MM.1S (cell line): ENCODE measurements around the gene LRIT2.

Experiments
- DNase-seq: peaks from one replicate; pipeline ENCODE4 v3.0.0-alpha.2; 2015
- H2AFZ ChIP-seq: fragments of 300-600 bp; sonication (generic); 2 replicates; pipeline ENCODE4 v1.6.0; 2016; ENCODE audit warnings: antibody characterized with exemption, low read length
- H3F3A ChIP-seq: fragments of 300-600 bp; sonication (generic); 2 replicates; pipeline ENCODE4 v1.6.1; 2016; ENCODE audit warnings: mild to moderate bottlenecking, antibody characterized with exemption, low read length, moderate library complexity, mixed read lengths; ENCODE audit not compliant: insufficient read depth
- H3K27ac ChIP-seq: fragments of 300-600 bp; sonication (generic); 2 replicates; pipeline ENCODE4 v1.5.1; 2016; ENCODE audit warnings: mild to moderate bottlenecking, low read length
- H3K27me3 ChIP-seq: fragments of 300-600 bp; sonication (generic); replicated peaks from 2 replicates; pipeline ENCODE4 v1.6.0; 2016; ENCODE audit warnings: low read length; ENCODE audit not compliant: insufficient read depth
- H3K36me3 ChIP-seq: fragments of 300-600 bp; sonication (generic); replicated peaks from 2 replicates; pipeline ENCODE4 v1.6.1; 2016; ENCODE audit warnings: mild to moderate bottlenecking, low read length, mixed read lengths; ENCODE audit not compliant: insufficient read depth
- H3K4me1 ChIP-seq: fragments of 300-600 bp; sonication (generic); 2 replicates; pipeline ENCODE4 v1.6.1; 2016; ENCODE audit warnings: low read length, mixed read lengths
- H3K4me2 ChIP-seq: fragments of 300-600 bp; sonication (generic); 2 replicates; pipeline ENCODE4 v1.6.0; 2016; ENCODE audit warnings: low read depth, low read length
- H3K4me3 ChIP-seq: fragments of 300-600 bp; sonication (generic); 2 replicates; pipeline ENCODE4 v1.5.1; 2016; ENCODE audit warnings: low read length, mixed read lengths
- H3K79me2 ChIP-seq: fragments of 300-600 bp; sonication (generic); 2 replicates; pipeline ENCODE4 v1.6.1; 2016; ENCODE audit warnings: mixed run types, low read length, mixed read lengths
- H3K9ac ChIP-seq: fragments of 300-600 bp; sonication (generic); 2 replicates; pipeline ENCODE4 v1.6.1; 2016; ENCODE audit warnings: low read length, mixed read lengths
- H3K9me2 ChIP-seq: fragments of 300-600 bp; sonication (generic); replicated peaks from 2 replicates; pipeline ENCODE4 v1.6.1; 2016; ENCODE audit warnings: mild to moderate bottlenecking, low read length, mixed read lengths; ENCODE audit not compliant: insufficient read depth
- H3K9me3 ChIP-seq: fragments of 300-600 bp; sonication (generic); replicated peaks from 2 replicates; pipeline ENCODE4 v1.6.1; 2016; ENCODE audit warnings: mild to moderate bottlenecking, low read length, mixed read lengths; ENCODE audit not compliant: insufficient read depth
- H4K20me1 ChIP-seq: fragments of 300-600 bp; sonication (generic); 2 replicates; pipeline ENCODE4 v1.6.1; 2016; ENCODE audit warnings: mild to moderate bottlenecking, low read length, moderate library complexity, mixed read lengths; ENCODE audit not compliant: insufficient read depth
- EZH2 ChIP-seq: fragments of 300-600 bp; sonication (generic); optimal IDR thresholded peaks from 2 replicates; pipeline ENCODE3; 2017; ENCODE audit warnings: low read depth, mild to moderate bottlenecking, antibody characterized with exemption, low read length, mixed read lengths
- EZH2phosphoT487 ChIP-seq: fragments of 300-600 bp; sonication (generic); IDR thresholded peaks from 2 replicates; pipeline ENCODE4 v1.6.1; 2018; ENCODE audit warnings: antibody characterized with exemption, low read length
- TF ChIP-seq, protein P1 (sequence below): fragments of 300-600 bp; sonication (generic); IDR thresholded peaks from 2 replicates; pipeline ENCODE4 v1.5.1; 2016; ENCODE audit warnings: antibody characterized with exemption, low read length, mixed read lengths

Gene LRIT2

DNA sequence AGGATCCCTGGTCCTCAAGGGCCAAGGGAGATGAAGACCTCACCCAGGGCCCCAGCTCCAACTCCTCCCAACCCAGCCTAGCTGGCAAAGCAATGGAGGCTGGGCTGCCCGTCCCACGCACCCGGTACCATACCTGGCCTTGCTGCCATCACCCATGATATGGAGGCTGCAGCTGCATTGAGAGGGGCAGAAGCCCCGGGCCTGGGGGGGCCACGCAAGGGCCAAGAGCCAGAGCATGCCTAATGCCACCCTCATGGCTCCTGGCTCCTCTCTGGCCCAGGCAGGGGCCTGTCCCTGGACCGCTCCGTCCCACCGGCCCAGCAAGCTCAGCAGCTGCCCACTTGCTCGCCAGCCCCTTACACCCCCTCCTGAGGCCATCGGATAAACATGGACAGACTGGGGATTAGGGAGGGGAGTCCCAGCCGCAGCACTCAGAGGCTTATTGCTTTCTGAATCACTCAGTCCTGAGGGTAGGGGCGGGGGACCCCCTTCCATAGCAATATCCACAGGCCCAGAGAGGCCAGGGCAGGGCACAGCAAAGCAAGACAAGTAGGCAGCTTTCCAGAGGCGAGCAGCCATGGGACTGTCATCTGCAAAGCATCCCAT is 15.9 kb upstream of the LRIT2 start, which contains the start of gene LRIT1:
Gene LRIT1 (minus strand): TSS at position 362 of the 606 bp plus-strand sequence. CDS start 107 bp downstream, at position 255.
- no peaks in the 10 kb centered on the region for H3K27me3 ChIP-seq
- TF ChIP-seq, protein P1, sequence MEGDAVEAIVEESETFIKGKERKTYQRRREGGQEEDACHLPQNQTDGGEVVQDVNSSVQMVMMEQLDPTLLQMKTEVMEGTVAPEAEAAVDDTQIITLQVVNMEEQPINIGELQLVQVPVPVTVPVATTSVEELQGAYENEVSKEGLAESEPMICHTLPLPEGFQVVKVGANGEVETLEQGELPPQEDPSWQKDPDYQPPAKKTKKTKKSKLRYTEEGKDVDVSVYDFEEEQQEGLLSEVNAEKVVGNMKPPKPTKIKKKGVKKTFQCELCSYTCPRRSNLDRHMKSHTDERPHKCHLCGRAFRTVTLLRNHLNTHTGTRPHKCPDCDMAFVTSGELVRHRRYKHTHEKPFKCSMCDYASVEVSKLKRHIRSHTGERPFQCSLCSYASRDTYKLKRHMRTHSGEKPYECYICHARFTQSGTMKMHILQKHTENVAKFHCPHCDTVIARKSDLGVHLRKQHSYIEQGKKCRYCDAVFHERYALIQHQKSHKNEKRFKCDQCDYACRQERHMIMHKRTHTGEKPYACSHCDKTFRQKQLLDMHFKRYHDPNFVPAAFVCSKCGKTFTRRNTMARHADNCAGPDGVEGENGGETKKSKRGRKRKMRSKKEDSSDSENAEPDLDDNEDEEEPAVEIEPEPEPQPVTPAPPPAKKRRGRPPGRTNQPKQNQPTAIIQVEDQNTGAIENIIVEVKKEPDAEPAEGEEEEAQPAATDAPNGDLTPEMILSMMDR: no peak
- no peak for TF ChIP-seq EZH2
- no peak for TF ChIP-seq EZH2phosphoT487

DNA sequence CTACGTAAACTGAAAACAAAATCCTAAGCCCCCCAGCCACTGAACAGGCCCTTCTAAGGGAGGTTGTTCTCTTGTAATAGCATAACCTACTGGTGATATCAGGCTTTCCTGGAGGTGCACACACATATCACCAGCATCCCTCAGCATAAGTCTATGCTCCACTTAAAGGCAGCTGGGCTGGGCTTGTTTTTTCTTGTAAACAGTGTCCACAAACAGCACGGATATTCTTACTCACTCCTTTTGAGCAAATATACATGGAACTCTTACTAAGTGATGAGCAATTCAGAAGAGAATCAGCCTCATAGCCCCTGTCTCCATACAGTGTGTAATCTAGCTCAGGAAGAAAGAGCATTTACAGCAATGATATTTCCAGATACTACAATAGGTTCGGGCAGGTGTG is 13.6 kb upstream of the LRIT2 start:
- no peaks in the 10 kb centered on the region for H3K4me1 ChIP-seq
- no peaks in the 10 kb centered on the region for H3K79me2 ChIP-seq
- no peaks in the 10 kb centered on the region for H3K36me3 ChIP-seq
- no peak overlapping the region for H3K9ac ChIP-seq
- no peak overlapping the region for H3K4me2 ChIP-seq
- TF ChIP-seq, protein P1: no peak
- TF ChIP-seq EZH2 (no peak), EZH2phosphoT487 (no peak)
- no peak overlapping the region for H2AFZ ChIP-seq
- H3K9me3 ChIP-seq: no peaks in the 10 kb centered on the region
- no peak for DNase-seq
- no peak overlapping the region for H3K27ac ChIP-seq
- no peaks in the 10 kb centered on the region for H3K9me2 ChIP-seq
- H3K27me3 ChIP-seq: no peaks in the 10 kb centered on the region
- H3K4me3 ChIP-seq: no peak overlapping the region
- H3F3A ChIP-seq: no peaks in the 10 kb centered on the region
- H4K20me1 ChIP-seq: no peaks in the 10 kb centered on the region

More for the DNA sequence above, 15.9 kb upstream of the LRIT2 start, which contains the start of gene LRIT1:
- no peak within 1 kb of the TSS for H3K9ac ChIP-seq
- H3F3A ChIP-seq: no peaks in the 10 kb centered on the region
- H3K36me3 ChIP-seq: no peaks in the 10 kb centered on the region
- no peak within 1 kb of the TSS for H3K4me3 ChIP-seq
- no peak within 1 kb of the TSS for H3K27ac ChIP-seq
- H3K4me2 ChIP-seq: no peak within 1 kb of the TSS
- no peaks in the 10 kb centered on the region for H3K9me3 ChIP-seq
- H4K20me1 ChIP-seq: no peaks in the 10 kb centered on the region
- no peak within 1 kb of the TSS for H2AFZ ChIP-seq
- H3K4me1 ChIP-seq: no peaks in the 10 kb centered on the region
- no peaks in the 10 kb centered on the region for H3K9me2 ChIP-seq
- H3K79me2 ChIP-seq: no peaks in the 10 kb centered on the region
- DNase-seq: no peak

DNA sequence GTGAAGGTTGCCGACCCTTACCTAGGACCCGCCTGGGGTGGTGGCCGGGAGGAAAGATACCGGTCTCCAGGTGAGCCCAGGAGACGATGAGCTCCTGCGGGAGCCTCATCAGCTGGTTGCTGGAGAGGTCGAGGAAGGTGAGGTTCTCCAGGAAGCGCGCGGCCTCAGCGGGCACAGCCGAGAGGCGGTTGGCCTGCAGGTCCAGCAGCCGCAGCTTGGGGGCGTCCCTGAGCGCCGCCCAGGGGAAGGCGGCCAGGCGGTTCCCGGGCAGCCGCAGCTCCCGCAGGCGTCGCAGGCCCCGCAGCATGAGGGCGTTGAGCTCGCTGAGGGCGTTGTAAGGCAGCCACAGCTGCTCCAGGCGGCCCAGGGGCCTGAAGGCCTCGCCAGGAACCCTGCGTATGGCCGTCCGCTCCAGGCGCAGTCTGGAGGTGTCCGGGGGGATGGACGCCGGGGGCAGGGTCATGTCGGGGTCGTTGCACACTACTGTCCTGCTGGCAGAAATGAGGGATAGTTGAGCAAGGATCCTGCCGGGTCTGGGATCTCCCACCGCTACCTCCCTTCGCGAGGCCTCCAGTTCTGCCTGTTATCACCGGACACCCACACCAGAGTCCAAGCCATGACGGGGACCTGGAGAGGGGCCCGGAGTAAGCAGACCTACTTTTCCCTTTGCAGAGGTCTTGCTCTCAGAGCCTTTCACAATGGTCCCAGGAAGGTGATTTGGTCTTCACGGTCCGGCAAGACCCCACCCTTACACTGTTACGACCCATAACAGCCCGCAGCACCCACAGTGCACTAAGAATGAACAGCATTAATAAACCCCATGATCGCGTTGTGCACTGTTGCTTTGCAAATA is 12.1 kb upstream of the LRIT2 start:
- H3F3A ChIP-seq: no peaks in the 10 kb centered on the region
- H3K4me2 ChIP-seq: no peak overlapping the region
- no peaks in the 10 kb centered on the region for H3K4me1 ChIP-seq
- no peaks in the 10 kb centered on the region for H3K27me3 ChIP-seq
- TF ChIP-seq EZH2 (no peak), EZH2phosphoT487 (no peak)
- TF ChIP-seq, protein P1: no peak
- H3K9me2 ChIP-seq: no peaks in the 10 kb centered on the region
- no peaks in the 10 kb centered on the region for H3K79me2 ChIP-seq
- no peak for DNase-seq
- H3K36me3 ChIP-seq: no peaks in the 10 kb centered on the region
- no peak overlapping the region for H3K9ac ChIP-seq
- no peaks in the 10 kb centered on the region for H4K20me1 ChIP-seq
- H3K9me3 ChIP-seq: no peaks in the 10 kb centered on the region
- H3K4me3 ChIP-seq: no peak overlapping the region
- H3K27ac ChIP-seq: no peak overlapping the region
- H2AFZ ChIP-seq: no peak overlapping the region
